HG02588 (cell line): ENCODE measurements around the gene USB1.
"Not testable (repeated sequence)": the region's sequence is repeated elsewhere in the genome, so short reads cannot be mapped to it uniquely, and the experiment has no call there.

Experiments used
- ATAC-seq: cut with Tn5 transposase; IDR thresholded peaks from one replicate; pipeline ENCODE4 v1.9.1; 2021; ENCODE audit warnings: mild to moderate bottlenecking, moderate library complexity; ENCODE audit not compliant: unreplicated experiment

The USB1 gene

GRCh38 chr16:57993897-57994296, 7.3 kb upstream of the USB1 start:
- no peak for ATAC-seq

- ATAC-seq = no peak
Measured at GRCh38 chr16:57994361-57994760, 6.8 kb upstream of the USB1 start.

GRCh38 chr16:57994778-57995177, 6.4 kb upstream of the USB1 start:
- no peak for ATAC-seq

- ATAC-seq = no peak
Measured at GRCh38 chr16:57995721-57996405, 5.3 kb upstream of the USB1 start.

GRCh38 chr16:57996406-57997175, 4.6 kb upstream of the USB1 start:
- ATAC-seq = no peak

GRCh38 chr16:57997176-57997527, 4.1 kb upstream of the USB1 start:
- no peak for ATAC-seq

- no peak for ATAC-seq
Measured at GRCh38 chr16:57997528-57998265, 3.5 kb upstream of the USB1 start.

GRCh38 chr16:57998486-57998885, 2.7 kb upstream of the USB1 start:
- no peak for ATAC-seq

GRCh38 chr16:57998992-57999365, 2.2 kb upstream of the USB1 start:
- ATAC-seq = no peak

- ATAC-seq = no peak
Measured at GRCh38 chr16:57999366-57999970, 1.7 kb upstream of the USB1 start.

GRCh38 chr16:57999971-58000705, 1.1 kb upstream of the USB1 start, which contains the start of gene ZNF319:
Gene ZNF319, minus strand, starts transcription at chr16:58000672. Its CDS starts 2,407 bp downstream, at chr16:57998265.
- peak; percentile 19 for ATAC-seq

GRCh38 chr16:58001781-58002415, 691 bp downstream of the USB1 start:
- ATAC-seq = no peak

GRCh38 chr16:58002416-58002800, 1.2 kb downstream of the USB1 start:
- ATAC-seq = no peak

GRCh38 chr16:58002936-58003335, 1.7 kb downstream of the USB1 start:
- no peak for ATAC-seq

- ATAC-seq = not testable (repeated sequence)
Measured at GRCh38 chr16:58004736-58005135, 3.5 kb downstream of the USB1 start.

- ATAC-seq = no peak
Measured at GRCh38 chr16:58009856-58010416, 8.7 kb downstream of the USB1 start.

- no peak for ATAC-seq
Measured at GRCh38 chr16:58010886-58011285, 9.7 kb downstream of the USB1 start.

GRCh38 chr16:58011652-58012051, 10.4 kb downstream of the USB1 start:
- no peak for ATAC-seq

GRCh38 chr16:58012481-58012880, 11.3 kb downstream of the USB1 start:
- no peak for ATAC-seq
